Measurements from ENCODE around the gene EBPL.
"Not testable (repeated sequence)": the region's sequence is repeated elsewhere in the genome, so short reads cannot be mapped to it uniquely, and the experiment has no call there.

Gene EBPL

DNA sequence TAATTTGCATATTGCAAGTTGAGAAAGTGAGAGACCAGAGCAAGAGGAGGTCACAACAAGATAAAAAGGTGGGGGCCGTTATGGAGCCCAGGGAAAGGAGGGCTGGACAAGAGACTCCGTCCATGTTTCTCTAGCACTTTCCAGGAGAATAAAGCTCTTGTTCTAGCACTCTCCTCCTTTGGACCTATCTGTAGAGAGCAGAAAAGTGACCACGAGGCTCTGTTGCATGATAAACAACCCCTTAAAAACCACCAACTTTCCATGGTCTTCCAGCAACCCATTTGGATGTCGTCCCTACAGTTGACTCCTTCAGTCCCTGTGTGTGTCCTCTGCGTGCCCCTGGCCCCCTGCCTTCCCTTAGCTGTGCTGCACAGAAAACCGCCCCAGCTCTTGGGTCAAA lies 67.1 kb downstream of the EBPL start:
- H3K27ac Mint-ChIP-seq (ENCODE audit: low read depth): no peak overlapping the region
- no peaks in the 10 kb centered on the region for H3K27me3 Mint-ChIP-seq
- H3K4me3 Mint-ChIP-seq: no peak overlapping the region
- no peaks in the 10 kb centered on the region for H3K36me3 Mint-ChIP-seq (ENCODE audit: insufficient read depth)
- H3K4me1 Mint-ChIP-seq: peaks cover 11% of the 10 kb centered on the region
- ATAC-seq (replicated peaks; ENCODE audit: extremely low read depth, poor library complexity, severe bottlenecking): no peak
- no peak for DNase-seq (ENCODE audit: low spot score in 2 of 2)
- no peaks in the 10 kb centered on the region for H3K9me3 Mint-ChIP-seq

DNA sequence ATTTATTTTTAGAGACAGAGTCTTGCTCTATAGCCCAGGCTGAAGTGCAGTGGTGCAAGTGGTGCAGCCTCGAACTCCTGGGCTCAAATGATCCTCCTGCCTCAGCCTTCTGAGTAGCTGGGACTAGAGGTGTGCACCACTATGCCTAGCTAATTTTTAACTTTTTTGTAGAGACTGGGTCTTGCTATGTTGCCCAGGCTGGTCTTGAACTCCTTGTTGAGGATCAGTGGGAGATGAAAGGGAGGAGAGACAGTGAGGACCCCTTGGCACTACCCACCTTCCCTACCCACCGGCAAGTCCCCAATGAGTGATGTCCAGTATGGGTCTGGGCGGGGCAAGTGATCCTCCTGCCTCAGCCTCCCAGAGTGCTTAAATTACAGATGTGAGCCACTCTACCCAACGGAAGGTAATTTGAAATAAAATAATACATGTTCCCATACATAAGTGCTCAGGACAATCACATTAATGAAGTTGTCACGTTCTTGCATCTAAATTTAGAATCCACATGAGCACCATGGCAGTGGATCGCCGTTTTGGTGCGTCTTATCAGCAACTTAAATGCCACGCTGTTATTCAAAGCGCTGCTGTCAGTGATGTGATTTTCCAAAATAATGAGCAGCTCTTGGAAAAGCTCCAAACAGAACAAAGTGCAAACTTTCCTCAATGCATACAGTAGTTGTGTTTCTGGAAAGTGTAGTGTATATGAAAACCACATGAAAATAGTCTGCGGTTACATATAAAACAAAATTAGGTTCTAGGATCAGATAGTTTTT lies 68.9 kb downstream of the EBPL start:
- H3K27me3 Mint-ChIP-seq: no peaks in the 10 kb centered on the region
- H3K4me1 Mint-ChIP-seq: no peaks in the 10 kb centered on the region
- no peak overlapping the region for H3K4me3 Mint-ChIP-seq
- DNase-seq (ENCODE audit: low spot score in 2 of 2) (no peak), ATAC-seq (replicated peaks; ENCODE audit: extremely low read depth, poor library complexity, severe bottlenecking) (no peak)
- no peaks in the 10 kb centered on the region for H3K36me3 Mint-ChIP-seq (ENCODE audit: insufficient read depth)
- H3K9me3 Mint-ChIP-seq: no peaks in the 10 kb centered on the region
- H3K27ac Mint-ChIP-seq (ENCODE audit: low read depth): no peak overlapping the region

DNA sequence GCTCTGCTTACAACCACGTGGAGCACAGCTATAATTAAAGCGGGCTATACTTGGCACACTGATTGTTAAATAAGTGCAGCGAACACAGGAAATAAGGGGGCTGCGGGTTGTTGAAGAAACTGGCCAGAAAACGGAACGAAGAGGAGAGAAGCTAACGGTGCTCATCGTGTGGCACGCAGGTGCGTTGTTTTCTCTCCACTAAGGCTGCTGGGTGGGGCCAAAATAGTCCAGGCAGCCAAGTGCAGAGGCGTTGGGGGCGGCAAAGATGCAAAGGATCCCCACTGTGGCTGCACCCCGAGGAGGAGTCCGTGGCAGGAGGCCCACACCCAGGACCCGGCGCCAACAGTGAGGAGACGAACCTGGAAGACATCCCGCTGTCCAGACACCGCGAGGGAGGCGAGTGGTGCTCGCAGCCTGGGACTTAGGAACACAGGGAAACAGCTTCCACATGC lies 71.1 kb downstream of the EBPL start:
- DNase-seq (ENCODE audit: low spot score in 2 of 2): no peak
- no peak for ATAC-seq (replicated peaks; ENCODE audit: extremely low read depth, poor library complexity, severe bottlenecking)
- Mint-ChIP-seq H3K27me3 (no peaks in the 10 kb centered on the region), H3K4me1 (no peaks in the 10 kb centered on the region), H3K36me3 (ENCODE audit: insufficient read depth) (no peaks in the 10 kb centered on the region), H3K9me3 (no peaks in the 10 kb centered on the region), H3K4me3 (no peak overlapping the region), H3K27ac (ENCODE audit: low read depth) (no peak overlapping the region)

DNA sequence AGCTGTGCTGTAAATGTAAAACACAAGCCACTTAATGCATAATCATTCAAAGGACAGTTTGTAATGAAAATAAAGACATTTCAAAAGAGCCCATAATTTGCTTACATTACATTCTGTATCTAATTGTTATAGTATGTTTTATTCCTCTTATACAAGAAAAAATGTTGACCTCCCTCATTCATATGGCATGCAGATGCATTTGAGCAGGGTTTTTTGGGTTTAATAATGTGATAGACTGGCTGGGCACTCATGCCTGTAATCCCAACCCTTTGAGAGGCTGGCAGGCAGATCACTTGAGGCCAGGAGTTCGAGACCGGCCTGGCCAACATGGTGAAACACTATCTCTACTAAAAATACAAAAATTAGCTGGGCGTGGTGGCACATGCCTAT lies 74.6 kb downstream of the EBPL start:
- DNase-seq (ENCODE audit: low spot score in 2 of 2) (no peak), ATAC-seq (replicated peaks; ENCODE audit: extremely low read depth, poor library complexity, severe bottlenecking) (no peak)
- Mint-ChIP-seq H3K27ac (ENCODE audit: low read depth) (peak overlapping the region; percentile 38), H3K9me3 (no peaks in the 10 kb centered on the region), H3K4me3 (no peak overlapping the region), H3K27me3 (no peaks in the 10 kb centered on the region), H3K4me1 (no peaks in the 10 kb centered on the region), H3K36me3 (ENCODE audit: insufficient read depth) (no peaks in the 10 kb centered on the region)

DNA sequence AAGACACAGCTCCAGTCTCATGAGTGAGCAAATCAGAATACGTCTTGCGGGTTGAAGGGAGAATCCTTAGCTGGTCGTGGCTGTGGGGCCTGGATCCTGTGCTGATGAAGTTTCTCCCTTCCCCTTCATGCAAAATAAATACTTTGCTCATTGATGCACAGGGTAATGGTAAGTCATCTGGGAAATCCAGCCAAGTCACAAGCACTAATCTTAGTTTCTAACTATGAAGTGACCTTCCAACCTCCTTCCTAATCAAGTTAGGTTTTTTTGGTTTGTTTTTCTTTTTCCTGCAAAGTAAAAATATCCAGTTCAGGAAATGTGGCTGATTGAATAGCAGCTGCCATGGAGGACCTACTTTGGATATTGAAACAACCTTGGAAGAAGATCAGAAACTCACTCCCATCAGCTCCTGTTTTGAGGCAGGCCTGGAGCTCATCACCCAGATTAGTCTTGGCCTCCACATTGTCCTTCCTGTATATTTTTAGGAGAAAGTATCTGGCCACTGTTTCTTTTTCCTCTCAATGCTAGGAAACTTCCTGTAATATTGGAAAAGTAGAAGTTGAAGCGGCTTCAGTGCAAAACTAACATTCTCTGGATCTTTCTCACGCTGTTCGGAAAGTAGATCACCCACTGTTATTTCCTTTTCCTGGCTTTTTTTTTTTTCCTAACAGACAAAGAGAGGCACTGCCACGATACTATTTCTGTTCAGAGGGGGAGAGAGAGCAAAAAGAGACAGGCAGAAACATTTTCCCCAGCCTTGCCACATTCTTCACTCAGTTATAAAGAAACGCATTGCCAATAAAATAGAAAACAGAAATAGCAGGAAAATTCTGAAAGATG lies 75.2 kb downstream of the EBPL start:
- H3K4me3 Mint-ChIP-seq: no peak overlapping the region
- H3K27ac Mint-ChIP-seq (ENCODE audit: low read depth): peak overlapping the region; percentile 38
- H3K9me3 Mint-ChIP-seq: no peaks in the 10 kb centered on the region
- H3K27me3 Mint-ChIP-seq: no peaks in the 10 kb centered on the region
- no peaks in the 10 kb centered on the region for H3K36me3 Mint-ChIP-seq (ENCODE audit: insufficient read depth)
- DNase-seq (ENCODE audit: low spot score in 2 of 2) (no peak), ATAC-seq (replicated peaks; ENCODE audit: extremely low read depth, poor library complexity, severe bottlenecking) (no peak)
- no peaks in the 10 kb centered on the region for H3K4me1 Mint-ChIP-seq

DNA sequence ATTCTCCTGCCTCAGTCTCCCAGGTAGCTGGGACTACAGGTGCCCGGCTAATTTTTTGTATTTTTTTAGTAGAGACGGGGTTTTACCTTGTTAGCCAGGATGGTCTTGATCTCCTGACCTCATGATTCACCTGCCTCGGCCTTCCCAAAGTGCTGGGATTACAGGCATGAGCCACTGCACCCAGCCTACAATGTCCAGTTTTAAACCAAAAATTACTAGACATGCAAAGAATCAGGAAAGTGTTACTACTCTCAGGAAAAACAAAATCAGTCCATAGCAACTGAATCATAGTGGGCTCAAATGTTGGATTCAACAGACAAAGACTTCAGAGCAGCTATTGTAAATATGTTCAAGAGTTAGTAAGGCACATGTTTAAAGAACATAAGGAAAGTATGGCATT lies 79.2 kb downstream of the EBPL start:
- H3K36me3 Mint-ChIP-seq (ENCODE audit: insufficient read depth); H3K4me3 Mint-ChIP-seq; H3K27ac Mint-ChIP-seq (ENCODE audit: low read depth): not testable (repeated sequence)

More for the DNA sequence above, 79.2 kb downstream of the EBPL start:
- ATAC-seq (replicated peaks; ENCODE audit: extremely low read depth, poor library complexity, severe bottlenecking); H3K4me1 Mint-ChIP-seq; H3K27me3 Mint-ChIP-seq; DNase-seq (ENCODE audit: low spot score in 2 of 2); H3K9me3 Mint-ChIP-seq: not testable (repeated sequence)
